ENCODE data around the gene UMAD1. TPM values are rescaled to one million over a fixed set of nuclear protein-coding genes. Genes with fewer than 3 reads are reported as not detected.
A peak's percentile ranks its signal among the peaks of the same experiment; 100 is the strongest.

The UMAD1 gene
- total and polyA plus RNA-seq, 4 donors, result 7.7 to 19.2 (median 12.2) TPM

GRCh38 chr7:7688956-7689355 is 48.4 kb downstream of the UMAD1 start:
- TF ChIP-seq CTCF (IDR thresholded peaks at IDR 0.05; ENCODE audit: control extremely low read depth, extremely low read depth), result no peak
- no peak for ATAC-seq (ENCODE audit: insufficient read depth, low FRiP score)
- Histone ChIP-seq H3K4me3 (no peak overlapping the region), H3K9me3 (ENCODE audit: control insufficient read depth in 4 of 4, insufficient read depth in 3 of 4, low read length in 3 of 4) (no peaks in the 10 kb centered on the region), H3K27me3 (ENCODE audit: control insufficient read depth in 3 of 3, insufficient read depth in 3 of 3, low read length in 2 of 3) (peaks cover 0 to 6% (median 0%) of the 10 kb centered on the region in 3 donors), H3K9ac (ENCODE audit: insufficient read depth in 1 of 2, low read length in 2 of 2) (no peak overlapping the region), H3K4me1 (ENCODE audit: control insufficient read depth in 5 of 5, insufficient read depth in 5 of 5, low read length in 5 of 5) (peaks cover 0 to 18% (median 4%) of the 10 kb centered on the region in 5 donors), H3K27ac (ENCODE audit: low read depth in 1 of 2, low read length in 1 of 2) (peak overlapping the region in 1 of 2 donors; percentile 59), H3K36me3 (ENCODE audit: control insufficient read depth in 4 of 4, insufficient read depth in 4 of 4, low read length in 4 of 4) (no peaks in the 10 kb centered on the region)
- WGBS, 2 donors, result 85 to 94% methylated on average over 4 of the region's 4 CpGs
- DNase-seq, result no peak

GRCh38 chr7:7693881-7694280 is 53.3 kb downstream of the UMAD1 start:
- no peak overlapping the region for H3K4me3 ChIP-seq
- no peak for DNase-seq
- no peaks in the 10 kb centered on the region for H3K36me3 ChIP-seq (ENCODE audit: control insufficient read depth in 4 of 4, insufficient read depth in 4 of 4, low read length in 4 of 4)
- H3K4me1 ChIP-seq (ENCODE audit: control insufficient read depth in 5 of 5, insufficient read depth in 5 of 5, low read length in 5 of 5), result peaks cover 0 to 22% (median 3%) of the 10 kb centered on the region in 5 donors
- no peak for ATAC-seq (ENCODE audit: insufficient read depth, low FRiP score)
- no peak overlapping the region for H3K9ac ChIP-seq (ENCODE audit: insufficient read depth in 1 of 2, low read length in 2 of 2)
- no peaks in the 10 kb centered on the region for H3K9me3 ChIP-seq (ENCODE audit: control insufficient read depth in 4 of 4, insufficient read depth in 3 of 4, low read length in 3 of 4)
- peaks cover 0 to 9% (median 4%) of the 10 kb centered on the region in 3 donors for H3K27me3 ChIP-seq (ENCODE audit: control insufficient read depth in 3 of 3, insufficient read depth in 3 of 3, low read length in 2 of 3)
- no peak for TF ChIP-seq CTCF (IDR thresholded peaks at IDR 0.05; ENCODE audit: control extremely low read depth, extremely low read depth)
- no peak overlapping the region for H3K27ac ChIP-seq (ENCODE audit: low read depth in 1 of 2, low read length in 1 of 2)

- WGBS, 2 donors, result 67 to 68% methylated on average over 3 of the region's 3 CpGs
- ATAC-seq (ENCODE audit: insufficient read depth, low FRiP score), result no peak
- peaks cover 0 to 26% (median 2%) of the 10 kb centered on the region in 5 donors for H3K4me1 ChIP-seq (ENCODE audit: control insufficient read depth in 5 of 5, insufficient read depth in 5 of 5, low read length in 5 of 5)
- H3K27me3 ChIP-seq (ENCODE audit: control insufficient read depth in 3 of 3, insufficient read depth in 3 of 3, low read length in 2 of 3), result peaks cover 0 to 9% (median 4%) of the 10 kb centered on the region in 3 donors
- DNase-seq, result no peak
- no peaks in the 10 kb centered on the region for H3K36me3 ChIP-seq (ENCODE audit: control insufficient read depth in 4 of 4, insufficient read depth in 4 of 4, low read length in 4 of 4)
- no peak for TF ChIP-seq CTCF (IDR thresholded peaks at IDR 0.05; ENCODE audit: control extremely low read depth, extremely low read depth)
- no peaks in the 10 kb centered on the region for H3K9me3 ChIP-seq (ENCODE audit: control insufficient read depth in 4 of 4, insufficient read depth in 3 of 4, low read length in 3 of 4)
- H3K27ac ChIP-seq (ENCODE audit: low read depth in 1 of 2, low read length in 1 of 2), result peak overlapping the region in 1 of 2 donors; percentile 49
- H3K9ac ChIP-seq (ENCODE audit: insufficient read depth in 1 of 2, low read length in 2 of 2), result no peak overlapping the region
- H3K4me3 ChIP-seq, result no peak overlapping the region
Measured at GRCh38 chr7:7694542-7694941, 54.0 kb downstream of the UMAD1 start.
